SH-SY5Y (cell line): ENCODE results near the gene SLC1A1.

Experiments
- GATA2 ChIP-seq: IDR thresholded peaks from 2 replicates; pipeline ENCODE4 v1.6.1; 2011; ENCODE audit warnings: mild to moderate bottlenecking, low read depth, low read length
- GATA3 ChIP-seq: IDR thresholded peaks from 2 replicates; pipeline ENCODE4 v1.6.1; 2011; ENCODE audit warnings: low read depth, mild to moderate bottlenecking, low read length, moderate library complexity

- no peak for TF ChIP-seq GATA2
- no peak for TF ChIP-seq GATA3
Measured at GRCh38 chr9:4550777-4551484, 60.7 kb downstream of the SLC1A1 start.
